Pons (tissue), 1 donor: ENCODE measurements around the gene CAVIN2.

Experiments
- DNase-seq: peaks from one replicate; pipeline ENCODE4 v3.0.0-alpha.2; 2016; ENCODE audit warnings: low spot score

Gene CAVIN2, protein sequence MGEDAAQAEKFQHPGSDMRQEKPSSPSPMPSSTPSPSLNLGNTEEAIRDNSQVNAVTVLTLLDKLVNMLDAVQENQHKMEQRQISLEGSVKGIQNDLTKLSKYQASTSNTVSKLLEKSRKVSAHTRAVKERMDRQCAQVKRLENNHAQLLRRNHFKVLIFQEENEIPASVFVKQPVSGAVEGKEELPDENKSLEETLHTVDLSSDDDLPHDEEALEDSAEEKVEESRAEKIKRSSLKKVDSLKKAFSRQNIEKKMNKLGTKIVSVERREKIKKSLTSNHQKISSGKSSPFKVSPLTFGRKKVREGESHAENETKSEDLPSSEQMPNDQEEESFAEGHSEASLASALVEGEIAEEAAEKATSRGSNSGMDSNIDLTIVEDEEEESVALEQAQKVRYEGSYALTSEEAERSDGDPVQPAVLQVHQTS

GRCh38 chr2:191846515-191847476 is at the start of gene CAVIN2:
TSS of gene CAVIN2 (minus strand) at chr2:191847088. CDS start at chr2:191846925, 163 bp downstream.
- DNase-seq = peak; percentile 22

- DNase-seq = no peak
These were observed 48.9 kb upstream of the CAVIN2 start for GRCh38 chr2:191895743-191896142.

GRCh38 chr2:191895195-191895594 is 48.3 kb upstream of the CAVIN2 start:
- DNase-seq = no peak

DNA sequence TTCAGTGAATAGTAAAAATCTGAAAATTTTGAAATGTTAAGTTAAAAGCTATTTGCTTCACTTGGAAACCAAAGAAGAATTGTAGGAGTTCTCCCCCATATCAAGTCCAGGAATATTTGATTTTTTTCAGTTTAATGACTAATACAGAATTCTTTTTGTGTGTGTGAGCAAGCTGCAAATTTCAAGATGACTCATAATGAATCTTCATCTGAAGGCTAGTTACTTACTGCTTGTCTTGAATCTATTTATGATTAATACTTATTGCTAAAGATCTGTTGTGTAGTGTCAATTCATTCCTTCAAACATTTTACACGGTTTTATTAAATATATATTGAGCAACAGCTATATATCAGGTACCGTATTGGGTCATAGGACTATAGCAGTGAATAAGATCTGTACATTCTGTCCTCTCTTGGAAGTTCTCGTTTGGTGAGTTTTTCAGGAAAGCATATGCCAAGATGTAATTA is 47.8 kb upstream of the CAVIN2 start:
- DNase-seq = no peak

DNA sequence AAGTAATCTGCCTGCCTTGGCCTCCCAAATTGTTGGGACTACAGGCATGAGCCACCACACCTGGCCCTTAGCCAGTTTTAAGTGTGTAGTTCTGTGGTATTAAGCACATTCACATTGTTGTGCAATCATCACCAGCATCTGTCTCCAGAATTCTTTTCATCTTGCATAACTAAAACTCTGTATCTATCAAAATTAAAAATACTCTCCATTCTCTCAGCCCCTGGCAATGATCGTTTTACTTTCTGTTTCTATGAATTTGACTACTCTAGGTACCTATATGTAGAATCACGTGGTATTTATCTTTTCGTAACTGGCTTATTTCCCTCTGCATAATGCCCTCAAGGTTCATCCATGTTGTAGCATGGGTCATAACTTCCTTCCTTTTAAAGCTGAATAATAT is 45.5 kb upstream of the CAVIN2 start:
- no peak for DNase-seq

- DNase-seq = no peak
These were observed 44.8 kb upstream of the CAVIN2 start for GRCh38 chr2:191891656-191892055.

GRCh38 chr2:191889931-191890330 is 43.0 kb upstream of the CAVIN2 start:
- no peak for DNase-seq

GRCh38 chr2:191888400-191889166 is 41.7 kb upstream of the CAVIN2 start:
- DNase-seq = no peak

DNA sequence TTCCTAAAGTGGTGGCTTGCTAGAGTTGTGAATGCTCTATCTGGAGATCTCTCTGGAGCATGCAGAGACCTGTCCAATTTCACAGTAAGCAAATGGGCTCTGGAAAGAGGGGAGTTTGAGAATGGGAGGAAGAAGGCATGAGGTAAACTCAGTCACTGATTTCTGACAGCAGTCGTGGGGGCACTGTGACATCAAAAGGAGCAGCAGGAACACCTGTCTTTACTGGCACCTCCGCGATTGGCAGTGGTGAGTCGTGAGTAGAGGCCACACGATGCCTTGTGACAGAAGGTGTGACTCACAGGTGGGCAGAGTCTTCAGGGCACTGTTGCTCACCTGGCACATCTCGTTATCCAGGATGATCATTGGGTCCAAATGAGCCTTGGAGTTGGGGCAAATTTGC is 38.8 kb upstream of the CAVIN2 start:
- DNase-seq = no peak

- DNase-seq = no peak
These were observed 38.2 kb upstream of the CAVIN2 start for GRCh38 chr2:191885098-191885497.

DNA sequence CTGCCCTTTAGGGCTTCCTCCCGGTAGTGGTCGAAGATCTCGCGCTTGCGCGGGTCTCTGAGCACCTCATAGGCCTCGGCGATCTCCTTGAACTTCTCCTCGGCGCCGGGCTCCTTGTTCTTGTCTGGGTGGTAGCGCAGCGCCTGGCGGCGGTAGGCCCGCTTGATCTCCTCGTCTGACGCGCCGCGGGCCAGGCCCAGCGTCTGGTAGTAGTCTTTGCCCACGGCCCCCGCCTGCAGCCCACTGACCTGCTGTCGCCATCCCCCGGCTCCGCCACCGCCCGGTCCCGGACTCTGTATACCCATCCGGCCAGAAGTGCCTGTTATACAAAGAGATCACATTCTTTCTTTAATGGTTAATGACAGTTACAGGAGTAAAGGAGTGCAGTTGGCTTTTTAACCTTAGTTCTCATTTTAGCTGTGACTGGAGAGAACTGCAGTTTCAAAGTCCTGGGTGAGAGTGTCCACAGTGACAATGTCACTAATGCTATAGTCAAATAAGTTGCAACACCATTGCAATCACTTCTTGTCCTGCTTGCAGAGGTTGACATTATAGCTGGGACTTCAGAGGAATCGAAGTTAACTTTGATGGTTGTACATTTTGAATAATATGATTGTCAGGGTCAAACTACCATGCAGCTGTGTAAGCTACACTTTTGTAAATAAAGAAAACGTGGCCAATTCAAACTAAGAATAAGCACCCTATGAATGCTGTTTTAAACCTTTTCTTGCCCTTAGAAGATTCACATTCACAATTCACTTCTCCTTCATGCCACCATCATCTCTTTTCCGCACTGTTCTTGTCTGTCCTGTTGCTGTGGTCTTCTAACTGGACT is 35.3 kb upstream of the CAVIN2 start:
- no peak for DNase-seq

GRCh38 chr2:191878548-191879279 is 31.8 kb upstream of the CAVIN2 start:
- DNase-seq = no peak

DNA sequence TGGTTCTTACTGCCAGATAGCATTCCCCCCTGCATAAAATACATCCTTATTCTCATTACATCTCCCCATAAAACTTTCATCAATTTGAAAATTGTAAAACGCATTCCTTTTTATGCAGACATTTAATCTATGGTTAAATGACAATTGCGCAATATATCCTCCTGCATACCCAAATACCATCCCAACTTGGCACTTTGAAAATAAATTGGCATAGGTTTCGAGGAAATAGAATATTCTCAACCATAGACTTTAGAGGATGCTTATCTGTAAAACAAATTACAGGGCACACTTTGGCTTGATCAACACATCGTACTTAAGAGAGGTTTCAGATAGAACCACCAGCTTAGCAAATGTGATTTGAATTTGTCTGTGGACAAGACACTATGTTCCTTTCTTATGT is 31.0 kb upstream of the CAVIN2 start:
- no peak for DNase-seq

GRCh38 chr2:191875859-191876258 is 29.0 kb upstream of the CAVIN2 start:
- DNase-seq = no peak

- no peak for DNase-seq
These were observed 23.9 kb upstream of the CAVIN2 start for GRCh38 chr2:191870744-191871143.

DNA sequence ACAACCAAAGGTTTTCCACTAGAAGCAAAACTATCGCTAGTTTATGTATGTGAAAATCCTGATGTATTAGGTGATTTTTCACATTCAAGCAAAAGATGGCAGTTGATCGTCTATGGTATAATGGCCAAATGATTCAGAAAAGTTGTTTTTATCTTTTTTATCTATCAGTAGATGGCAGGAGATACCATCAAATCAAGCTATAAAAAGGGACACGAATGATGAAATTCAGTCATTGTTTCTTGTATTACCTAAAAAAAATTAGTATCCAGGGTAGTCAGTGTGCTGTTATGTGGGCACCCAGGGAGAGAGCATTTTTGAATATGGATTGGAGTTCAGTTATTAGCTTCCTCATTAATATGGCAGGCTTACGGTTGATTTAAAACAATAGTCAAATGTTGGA is 22.9 kb upstream of the CAVIN2 start:
- DNase-seq = peak; percentile 45

GRCh38 chr2:191869178-191869577 is 22.3 kb upstream of the CAVIN2 start:
- DNase-seq = peak; percentile 88

GRCh38 chr2:191867507-191867847 is 20.6 kb upstream of the CAVIN2 start:
- DNase-seq = no peak

DNA sequence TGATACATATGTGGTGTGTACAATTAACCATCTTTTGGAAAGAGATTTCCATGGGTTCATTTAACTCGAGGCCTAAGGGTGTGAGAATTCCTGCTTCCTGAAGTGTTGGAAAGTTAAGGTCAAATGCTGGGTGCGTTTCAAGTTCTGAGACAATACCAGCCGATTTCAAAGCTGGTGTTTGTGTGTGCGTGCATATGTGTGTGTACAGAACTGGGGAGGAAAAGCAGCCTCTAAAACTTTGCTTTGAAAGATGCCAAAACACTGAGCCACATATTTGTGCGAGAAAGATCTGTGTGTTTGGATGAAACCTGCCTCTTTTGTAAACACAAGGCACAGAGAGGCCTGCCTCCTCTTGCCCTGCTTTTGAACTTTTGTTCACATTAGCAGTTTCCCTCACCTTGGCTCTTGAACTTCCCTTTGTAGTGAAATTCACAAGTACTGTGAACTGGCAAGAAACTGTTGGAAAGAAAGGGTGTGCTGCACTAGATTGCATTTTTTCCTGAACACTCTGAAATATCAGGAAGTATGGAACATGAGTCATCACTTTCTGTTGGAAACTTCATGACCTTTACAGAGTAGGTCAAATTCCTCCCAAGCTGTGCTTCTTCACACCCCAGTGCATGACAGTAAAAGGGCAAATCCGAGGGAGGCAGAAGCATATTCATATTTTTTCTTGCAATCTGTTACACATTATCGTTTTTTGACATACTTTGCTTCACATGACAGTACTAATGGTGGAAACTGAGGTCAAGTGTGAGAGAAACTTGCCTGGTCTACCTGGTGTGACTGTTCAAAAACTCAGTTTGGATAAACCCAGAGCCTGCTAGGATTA is 20.0 kb upstream of the CAVIN2 start:
- DNase-seq = peak; percentile 43

DNA sequence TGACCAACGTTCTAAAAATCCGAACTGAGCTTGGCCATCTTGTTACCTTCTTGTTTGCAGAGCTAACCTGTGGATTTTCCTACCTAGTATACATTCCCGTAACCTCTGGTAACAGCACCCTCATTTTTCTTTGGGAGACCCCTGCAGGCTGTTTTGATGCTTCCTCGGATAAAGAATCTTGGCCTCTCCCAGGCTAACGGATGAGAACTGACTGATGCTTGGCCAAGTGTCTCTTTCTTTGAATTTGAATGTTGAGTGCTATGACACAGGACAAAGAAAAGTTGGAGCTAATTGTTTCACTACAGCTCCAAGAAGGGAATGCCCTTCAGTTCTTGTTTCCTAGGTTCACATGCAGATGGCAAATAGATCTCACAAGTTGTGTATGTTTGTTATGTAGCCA is 19.3 kb upstream of the CAVIN2 start:
- DNase-seq = no peak
